Caco-2 (cell line): ENCODE results near the gene NKAIN2. TPM values are rescaled to one million over a fixed set of nuclear protein-coding genes. Genes with fewer than 3 reads are reported as not detected.

ENCODE experiments used
- BruUV-seq: library from RNA; stranded (reverse); fragments of 400-500 nt; replicated peaks from 2 replicates; lab custom pipeline; 2021; lab: Mats Ljungman, UMichigan
- CTCF ChIA-PET: fragments of 300-600 bp; sonication (Branson Sonifier 250); formaldehyde crosslinking; loops from one replicate; lab custom pipeline; 2022; ENCODE audit warnings: antibody characterized with exemption; lab: Charles Lee
- POLR2A ChIA-PET: fragments of 300-600 bp; sonication (Branson Sonifier 250); formaldehyde crosslinking; loops from one replicate; lab custom pipeline; 2022; ENCODE audit warnings: antibody characterized with exemption; lab: Charles Lee
- DNase-seq, 2 experiments: peaks; one replicate each; pipeline versions ENCODE4 v3.0.0 to v3.0.0-alpha.2; 2020 to 2022
- H3K27me3 ChIP-seq: replicated peaks from 2 replicates; pipeline ENCODE4 v1.6.0; 2011; ENCODE audit warnings: low read length; ENCODE audit not compliant: control insufficient read depth, insufficient read depth
- H3K36me3 ChIP-seq: 2 replicates; pipeline ENCODE4 v1.5.1; 2011; ENCODE audit warnings: low read length; ENCODE audit not compliant: control insufficient read depth, insufficient read depth
- H3K4me1 ChIP-seq: fragments of 250-450 bp; sonication (Bioruptor Pico); 2 replicates; pipeline ENCODE4 v1.5.1; 2020; ENCODE audit warnings: mild to moderate bottlenecking
- H3K4me3 ChIP-seq: 2 replicates; pipeline ENCODE4 v1.5.1; 2011; ENCODE audit warnings: low read depth, mild to moderate bottlenecking, control low read depth, low read length
- H3K9me3 ChIP-seq: fragments of 250-450 bp; sonication (Bioruptor Pico); 2 replicates; pipeline ENCODE4 v1.5.1; 2020; ENCODE audit warnings: mild to moderate bottlenecking, moderate library complexity
- H3K27ac Mint-ChIP-seq: one replicate; pipeline ENCODE4 v1.8.0; 2022; ENCODE audit warnings: mixed read lengths; ENCODE audit not compliant: unreplicated experiment
- H3K27me3 Mint-ChIP-seq: one replicate; pipeline ENCODE4 v1.8.0; 2022; ENCODE audit warnings: mixed read lengths; ENCODE audit not compliant: insufficient read depth, unreplicated experiment
- H3K36me3 Mint-ChIP-seq: one replicate; pipeline ENCODE4 v1.8.0; 2022; ENCODE audit warnings: mild to moderate bottlenecking, mixed read lengths; ENCODE audit not compliant: insufficient read depth, unreplicated experiment
- H3K4me1 Mint-ChIP-seq: one replicate; pipeline ENCODE4 v1.8.0; 2022; ENCODE audit warnings: low read depth, mixed read lengths; ENCODE audit not compliant: unreplicated experiment
- H3K4me3 Mint-ChIP-seq: one replicate; pipeline ENCODE4 v1.8.0; 2022; ENCODE audit warnings: mild to moderate bottlenecking, moderate library complexity, mixed read lengths; ENCODE audit not compliant: unreplicated experiment
- H3K9me3 Mint-ChIP-seq: one replicate; pipeline ENCODE4 v1.8.0; 2022; ENCODE audit warnings: mixed read lengths; ENCODE audit not compliant: unreplicated experiment
- CTCF ChIP-seq, 2 experiments: fragments of 200-600 bp in 1 of 2; IDR thresholded peaks; 1 replicate in 1 of 2; 2 replicates in 1 of 2; pipeline versions ENCODE4 v1.5.1 to v1.8.0; 2011 to 2022; ENCODE audit warnings: antibody characterized with exemption in 1 of 2, control low read depth in 1 of 2, inconsistent platforms in 1 of 2, low read depth in 1 of 2, low read length in 1 of 2, mild to moderate bottlenecking in 1 of 2, moderate library complexity in 1 of 2; ENCODE audit not compliant: insufficient read depth in 1 of 2, severe bottlenecking in 1 of 2, unreplicated experiment in 1 of 2
- intact Hi-C: fragments of 100-400 bp; cut with micrococcal nuclease; formaldehyde crosslinking; loops from one replicate; pipeline ENCODE4 v1.10.0; 2022; ENCODE audit not compliant: unreplicated experiment
- total RNA-seq: library from RNA; stranded (reverse); gene quantifications from 2 replicates; pipeline ENCODE4 v1.2.3, GENCODE V29; 2022

NKAIN2 gene
- total RNA-seq, 1 experiment from 2014 or later = not detected

GRCh38 chr6:124078169-124078568 lies 274.5 kb downstream of the NKAIN2 start:
- no TSS peak for BruUV-seq
- no peak for TF ChIP-seq CTCF (IDR thresholded peaks at IDR 0.05; ENCODE audit: insufficient read depth in 1 of 2, low read depth in 1 of 2, low read length in 1 of 2, severe bottlenecking in 1 of 2, unreplicated experiment in 1 of 2)
- no peaks in the 10 kb centered on the region for H3K4me1 ChIP-seq
- H3K4me1 Mint-ChIP-seq = no peaks in the 10 kb centered on the region
- no peaks in the 10 kb centered on the region for H3K9me3 ChIP-seq
- no peaks in the 10 kb centered on the region for H3K9me3 Mint-ChIP-seq
- ChIA-PET CTCF (no interaction called here), POLR2A (no interaction called here)
- H3K36me3 ChIP-seq = no peaks in the 10 kb centered on the region
- H3K27ac Mint-ChIP-seq = no peak overlapping the region
- no peaks in the 10 kb centered on the region for H3K36me3 Mint-ChIP-seq
- no peaks in the 10 kb centered on the region for H3K27me3 ChIP-seq
- no peak overlapping the region for H3K4me3 Mint-ChIP-seq
- no peak overlapping the region for H3K4me3 ChIP-seq
- DNase-seq = no peak
- intact Hi-C loops = no loop called here
- no peaks in the 10 kb centered on the region for H3K27me3 Mint-ChIP-seq

DNA sequence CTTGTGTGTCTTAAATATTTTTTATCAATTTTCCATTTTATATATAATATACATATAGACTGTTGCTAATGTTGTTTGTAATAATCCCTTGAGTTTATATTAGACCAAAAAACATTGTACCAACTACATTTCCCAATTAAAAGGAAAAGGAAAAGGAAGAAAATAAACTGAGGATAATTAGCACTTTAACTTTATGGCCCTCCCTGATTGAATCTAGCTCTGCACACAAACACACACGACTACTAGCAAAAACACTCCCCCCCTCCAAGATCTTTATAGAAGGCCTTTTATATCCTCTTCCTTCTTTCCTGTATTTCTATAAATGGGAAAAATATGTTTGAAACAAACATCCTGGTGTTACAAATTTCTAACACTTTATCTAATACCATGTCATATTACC lies 276.8 kb downstream of the NKAIN2 start:
- H3K36me3 Mint-ChIP-seq = no peaks in the 10 kb centered on the region
- Histone ChIP-seq H3K9me3 (no peaks in the 10 kb centered on the region), H3K36me3 (no peaks in the 10 kb centered on the region), H3K4me3 (no peak overlapping the region), H3K27me3 (no peaks in the 10 kb centered on the region), H3K4me1 (no peaks in the 10 kb centered on the region)
- no TSS peak for BruUV-seq
- no peak overlapping the region for H3K4me3 Mint-ChIP-seq
- no peak for TF ChIP-seq CTCF (IDR thresholded peaks at IDR 0.05; ENCODE audit: insufficient read depth in 1 of 2, low read depth in 1 of 2, low read length in 1 of 2, severe bottlenecking in 1 of 2, unreplicated experiment in 1 of 2)
- no peaks in the 10 kb centered on the region for H3K4me1 Mint-ChIP-seq
- no peaks in the 10 kb centered on the region for H3K9me3 Mint-ChIP-seq
- intact Hi-C loops = no loop called here
- ChIA-PET CTCF (no interaction called here), POLR2A (no interaction called here)
- no peak for DNase-seq
- H3K27ac Mint-ChIP-seq = no peak overlapping the region
- H3K27me3 Mint-ChIP-seq = no peaks in the 10 kb centered on the region

DNA sequence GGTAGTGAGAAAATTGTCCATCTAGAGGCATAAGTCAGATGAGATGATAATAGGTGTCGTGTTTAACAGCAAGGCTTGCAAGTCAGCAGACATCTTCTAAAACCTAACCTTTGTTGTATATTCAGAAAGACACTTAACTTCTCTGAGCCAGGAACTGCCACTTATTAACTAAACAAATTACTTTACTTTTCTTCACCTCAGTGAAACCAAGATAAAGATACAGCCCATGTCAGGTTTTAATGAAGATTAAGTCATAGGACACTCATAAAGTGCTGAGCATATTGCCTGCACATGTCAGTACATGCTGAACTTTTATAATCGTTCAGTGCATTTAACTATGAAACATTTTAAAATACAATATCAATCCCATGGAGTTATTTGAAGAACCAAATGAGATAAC lies 286.8 kb downstream of the NKAIN2 start:
- ChIA-PET CTCF (no interaction called here), POLR2A (no interaction called here)
- Mint-ChIP-seq H3K27me3 (no peaks in the 10 kb centered on the region), H3K27ac (no peak overlapping the region), H3K4me3 (no peak overlapping the region), H3K4me1 (no peaks in the 10 kb centered on the region), H3K36me3 (no peaks in the 10 kb centered on the region), H3K9me3 (no peaks in the 10 kb centered on the region)
- no peaks in the 10 kb centered on the region for H3K4me1 ChIP-seq
- TF ChIP-seq CTCF (IDR thresholded peaks at IDR 0.05; ENCODE audit: insufficient read depth in 1 of 2, low read depth in 1 of 2, low read length in 1 of 2, severe bottlenecking in 1 of 2, unreplicated experiment in 1 of 2) = no peak
- intact Hi-C loops = no loop called here
- no peak for DNase-seq
- no peak overlapping the region for H3K4me3 ChIP-seq
- H3K9me3 ChIP-seq = no peaks in the 10 kb centered on the region
- no peaks in the 10 kb centered on the region for H3K36me3 ChIP-seq
- H3K27me3 ChIP-seq = no peaks in the 10 kb centered on the region
- BruUV-seq = no TSS peak
